Measurements from ENCODE around the gene LDB1.

DNA sequence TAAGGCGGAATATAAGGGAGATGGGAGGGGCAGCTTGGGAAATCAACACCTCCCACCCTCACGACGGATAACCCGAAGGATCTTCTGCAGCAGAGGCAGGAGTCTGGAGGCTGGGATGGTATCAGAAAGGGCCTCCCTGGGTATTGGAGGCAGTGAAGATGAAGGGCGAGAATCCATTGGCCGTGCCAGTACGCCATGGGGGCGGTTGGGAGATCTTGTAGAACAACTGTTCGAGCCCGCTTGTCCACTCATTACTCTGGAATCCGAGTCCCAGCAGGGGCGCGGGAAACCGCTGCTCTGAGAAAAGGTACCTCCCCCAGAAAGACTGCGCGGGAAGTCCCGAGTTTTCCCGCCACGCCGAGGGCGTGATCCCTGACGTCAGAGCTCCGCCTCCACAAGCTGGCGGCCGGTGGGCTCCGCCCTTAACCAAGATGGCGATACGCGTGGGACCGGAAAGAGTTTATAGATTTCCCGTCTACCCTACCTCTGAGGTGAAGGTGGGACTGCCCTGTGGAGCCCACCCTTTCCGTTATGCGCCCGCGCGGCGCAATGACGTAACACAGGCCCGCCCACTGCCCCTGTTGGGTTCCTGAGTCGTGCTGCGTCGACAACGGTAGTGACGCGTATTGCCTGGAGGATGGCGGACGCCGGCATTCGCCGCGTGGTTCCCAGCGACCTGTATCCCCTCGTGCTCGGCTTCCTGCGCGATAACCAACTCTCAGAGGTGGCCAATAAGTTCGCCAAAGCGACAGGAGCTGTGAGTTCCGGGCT is 31.8 kb upstream of the LDB1 start, which contains the start of gene NOLC1:
- TF ChIP-seq EZH2phosphoT487 (IDR thresholded peaks at IDR 0.05; ENCODE audit: borderline replicate concordance, low read depth, low read length) = no peak
- TF ChIP-seq, protein P1, sequence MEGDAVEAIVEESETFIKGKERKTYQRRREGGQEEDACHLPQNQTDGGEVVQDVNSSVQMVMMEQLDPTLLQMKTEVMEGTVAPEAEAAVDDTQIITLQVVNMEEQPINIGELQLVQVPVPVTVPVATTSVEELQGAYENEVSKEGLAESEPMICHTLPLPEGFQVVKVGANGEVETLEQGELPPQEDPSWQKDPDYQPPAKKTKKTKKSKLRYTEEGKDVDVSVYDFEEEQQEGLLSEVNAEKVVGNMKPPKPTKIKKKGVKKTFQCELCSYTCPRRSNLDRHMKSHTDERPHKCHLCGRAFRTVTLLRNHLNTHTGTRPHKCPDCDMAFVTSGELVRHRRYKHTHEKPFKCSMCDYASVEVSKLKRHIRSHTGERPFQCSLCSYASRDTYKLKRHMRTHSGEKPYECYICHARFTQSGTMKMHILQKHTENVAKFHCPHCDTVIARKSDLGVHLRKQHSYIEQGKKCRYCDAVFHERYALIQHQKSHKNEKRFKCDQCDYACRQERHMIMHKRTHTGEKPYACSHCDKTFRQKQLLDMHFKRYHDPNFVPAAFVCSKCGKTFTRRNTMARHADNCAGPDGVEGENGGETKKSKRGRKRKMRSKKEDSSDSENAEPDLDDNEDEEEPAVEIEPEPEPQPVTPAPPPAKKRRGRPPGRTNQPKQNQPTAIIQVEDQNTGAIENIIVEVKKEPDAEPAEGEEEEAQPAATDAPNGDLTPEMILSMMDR (conservative IDR thresholded peaks at IDR 0.05; ENCODE audit: low read length) = no peak

Data from OCI-LY7 (cell line).